ENCODE data around the gene TRHDE.
"Not testable (repeated sequence)": the region's sequence is repeated elsewhere in the genome, so short reads cannot be mapped to it uniquely, and the experiment has no call there.

TRHDE gene

GRCh38 chr12:72510772-72511171 lies 238.6 kb downstream of the TRHDE start:
- Histone ChIP-seq H3K4me1 (ENCODE audit: low read depth, poor library complexity, severe bottlenecking) (no peaks in the 10 kb centered on the region), H2AFZ (ENCODE audit: low read depth) (no peak overlapping the region), H3K4me3 (IDR thresholded peaks at IDR 0.05; ENCODE audit: insufficient read depth, low read depth, low read length) (no peak overlapping the region), H3K9ac (no peak overlapping the region), H3K36me3 (ENCODE audit: insufficient read depth) (no peaks in the 10 kb centered on the region), H3K27me3 (ENCODE audit: insufficient read depth, low read depth) (no peaks in the 10 kb centered on the region), H3K4me2 (no peak overlapping the region), H3K27ac (no peak overlapping the region), H3K79me2 (ENCODE audit: insufficient read depth, low read depth) (no peaks in the 10 kb centered on the region), H4K20me1 (ENCODE audit: insufficient read depth) (no peaks in the 10 kb centered on the region)
- no peak for TF ChIP-seq CTCF (conservative IDR thresholded peaks at IDR 0.05; ENCODE audit: low read depth, low read length)

GRCh38 chr12:72511498-72511897 lies 239.3 kb downstream of the TRHDE start:
- H3K4me2 ChIP-seq: no peak overlapping the region
- TF ChIP-seq CTCF (conservative IDR thresholded peaks at IDR 0.05; ENCODE audit: low read depth, low read length): no peak
- H2AFZ ChIP-seq (ENCODE audit: low read depth): no peak overlapping the region
- no peaks in the 10 kb centered on the region for H3K36me3 ChIP-seq (ENCODE audit: insufficient read depth)
- H3K27ac ChIP-seq: no peak overlapping the region
- no peak overlapping the region for H3K9ac ChIP-seq
- no peaks in the 10 kb centered on the region for H3K4me1 ChIP-seq (ENCODE audit: low read depth, poor library complexity, severe bottlenecking)
- H3K79me2 ChIP-seq (ENCODE audit: insufficient read depth, low read depth): no peaks in the 10 kb centered on the region
- H3K4me3 ChIP-seq (IDR thresholded peaks at IDR 0.05; ENCODE audit: insufficient read depth, low read depth, low read length): no peak overlapping the region
- H4K20me1 ChIP-seq (ENCODE audit: insufficient read depth): no peaks in the 10 kb centered on the region
- H3K27me3 ChIP-seq (ENCODE audit: insufficient read depth, low read depth): no peaks in the 10 kb centered on the region

- H3K4me2 ChIP-seq: no peak overlapping the region
- no peak for TF ChIP-seq CTCF (conservative IDR thresholded peaks at IDR 0.05; ENCODE audit: low read depth, low read length)
Observed at GRCh38 chr12:72511906-72512305, 239.7 kb downstream of the TRHDE start.

GRCh38 chr12:72520044-72520678 lies 248.0 kb downstream of the TRHDE start:
- not testable (repeated sequence) for H3K4me3 ChIP-seq (IDR thresholded peaks at IDR 0.05; ENCODE audit: insufficient read depth, low read depth, low read length); H3K9ac ChIP-seq; H3K4me2 ChIP-seq; H2AFZ ChIP-seq (ENCODE audit: low read depth); H3K79me2 ChIP-seq (ENCODE audit: insufficient read depth, low read depth); H3K36me3 ChIP-seq (ENCODE audit: insufficient read depth); H3K27me3 ChIP-seq (ENCODE audit: insufficient read depth, low read depth); H3K27ac ChIP-seq; H3K4me1 ChIP-seq (ENCODE audit: low read depth, poor library complexity, severe bottlenecking); H4K20me1 ChIP-seq (ENCODE audit: insufficient read depth)

More at GRCh38 chr12:72511906-72512305, 239.7 kb downstream of the TRHDE start:
- H3K36me3 ChIP-seq (ENCODE audit: insufficient read depth): no peaks in the 10 kb centered on the region
- no peaks in the 10 kb centered on the region for H4K20me1 ChIP-seq (ENCODE audit: insufficient read depth)
- no peak overlapping the region for H3K4me3 ChIP-seq (IDR thresholded peaks at IDR 0.05; ENCODE audit: insufficient read depth, low read depth, low read length)
- H3K79me2 ChIP-seq (ENCODE audit: insufficient read depth, low read depth): no peaks in the 10 kb centered on the region
- no peak overlapping the region for H3K27ac ChIP-seq
- no peaks in the 10 kb centered on the region for H3K4me1 ChIP-seq (ENCODE audit: low read depth, poor library complexity, severe bottlenecking)
- no peak overlapping the region for H3K9ac ChIP-seq
- H2AFZ ChIP-seq (ENCODE audit: low read depth): no peak overlapping the region
- no peaks in the 10 kb centered on the region for H3K27me3 ChIP-seq (ENCODE audit: insufficient read depth, low read depth)

GRCh38 chr12:72521326-72521725 lies 249.2 kb downstream of the TRHDE start:
- no peak overlapping the region for H3K4me3 ChIP-seq (IDR thresholded peaks at IDR 0.05; ENCODE audit: insufficient read depth, low read depth, low read length)
- no peak overlapping the region for H3K27ac ChIP-seq
- H3K4me1 ChIP-seq (ENCODE audit: low read depth, poor library complexity, severe bottlenecking): no peaks in the 10 kb centered on the region
- no peaks in the 10 kb centered on the region for H3K36me3 ChIP-seq (ENCODE audit: insufficient read depth)
- TF ChIP-seq CTCF (conservative IDR thresholded peaks at IDR 0.05; ENCODE audit: low read depth, low read length): no peak
- no peak overlapping the region for H3K4me2 ChIP-seq
- H3K27me3 ChIP-seq (ENCODE audit: insufficient read depth, low read depth): no peaks in the 10 kb centered on the region
- H3K9ac ChIP-seq: no peak overlapping the region
- no peak overlapping the region for H2AFZ ChIP-seq (ENCODE audit: low read depth)
- no peaks in the 10 kb centered on the region for H4K20me1 ChIP-seq (ENCODE audit: insufficient read depth)
- no peaks in the 10 kb centered on the region for H3K79me2 ChIP-seq (ENCODE audit: insufficient read depth, low read depth)
